Breast epithelium (tissue), 3 donors: ENCODE measurements around the gene SLC27A2.

Experiments used
- POLR2A ChIP-seq: fragments of 450-650 bp; IDR thresholded peaks from one replicate; pipeline ENCODE4 v1.6.1; 2016; ENCODE audit warnings: antibody characterized with exemption, mild to moderate bottlenecking, moderate library complexity
- POLR2AphosphoS5 ChIP-seq, 3 donors: sonication (generic); formaldehyde crosslinking; IDR thresholded peaks; one replicate each; pipeline ENCODE4 v1.6.1; 2017; ENCODE audit warnings: antibody characterized with exemption in 3 of 3
- TF ChIP-seq, protein P1 (sequence below), 3 donors: fragments of 450-650 bp; IDR thresholded peaks; one replicate each; pipeline ENCODE4 v1.5.1; 2016 to 2017; ENCODE audit warnings: antibody characterized with exemption in 3 of 3, mild to moderate bottlenecking in 3 of 3, moderate library complexity in 3 of 3

DNA sequence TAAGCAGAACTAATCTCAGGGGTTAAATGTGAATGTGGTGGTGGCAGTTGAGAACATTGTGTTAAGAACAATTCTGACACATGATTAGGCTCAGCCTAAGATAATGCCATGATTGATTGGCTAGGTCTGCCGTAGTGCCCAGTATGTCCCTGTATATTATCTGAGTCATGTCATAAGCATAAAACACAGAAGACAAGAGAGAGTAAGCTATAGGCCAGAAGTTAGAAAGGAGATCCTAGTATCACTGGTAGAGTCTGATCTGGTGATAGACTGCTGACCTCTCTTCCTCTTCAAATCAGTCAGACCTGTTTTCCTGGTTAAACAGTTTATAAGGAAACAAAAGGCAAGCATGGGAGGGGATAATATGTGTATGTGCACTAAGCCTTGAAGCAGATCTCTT, 32.9 kb upstream of the SLC27A2 start:
- TF ChIP-seq, protein P1, sequence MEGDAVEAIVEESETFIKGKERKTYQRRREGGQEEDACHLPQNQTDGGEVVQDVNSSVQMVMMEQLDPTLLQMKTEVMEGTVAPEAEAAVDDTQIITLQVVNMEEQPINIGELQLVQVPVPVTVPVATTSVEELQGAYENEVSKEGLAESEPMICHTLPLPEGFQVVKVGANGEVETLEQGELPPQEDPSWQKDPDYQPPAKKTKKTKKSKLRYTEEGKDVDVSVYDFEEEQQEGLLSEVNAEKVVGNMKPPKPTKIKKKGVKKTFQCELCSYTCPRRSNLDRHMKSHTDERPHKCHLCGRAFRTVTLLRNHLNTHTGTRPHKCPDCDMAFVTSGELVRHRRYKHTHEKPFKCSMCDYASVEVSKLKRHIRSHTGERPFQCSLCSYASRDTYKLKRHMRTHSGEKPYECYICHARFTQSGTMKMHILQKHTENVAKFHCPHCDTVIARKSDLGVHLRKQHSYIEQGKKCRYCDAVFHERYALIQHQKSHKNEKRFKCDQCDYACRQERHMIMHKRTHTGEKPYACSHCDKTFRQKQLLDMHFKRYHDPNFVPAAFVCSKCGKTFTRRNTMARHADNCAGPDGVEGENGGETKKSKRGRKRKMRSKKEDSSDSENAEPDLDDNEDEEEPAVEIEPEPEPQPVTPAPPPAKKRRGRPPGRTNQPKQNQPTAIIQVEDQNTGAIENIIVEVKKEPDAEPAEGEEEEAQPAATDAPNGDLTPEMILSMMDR (IDR thresholded peaks at IDR 0.05) = no peak
- TF ChIP-seq POLR2AphosphoS5 (IDR thresholded peaks at IDR 0.05) = no peak
- no peak for TF ChIP-seq POLR2A
